Retinal pigment epithelial cell (primary cell): ENCODE results near the gene ADSS1.

Source experiments
- DNase-seq: peaks from one replicate; pipeline ENCODE4 v3.0.0-alpha.2; 2010; ENCODE audit warnings: low read depth
- H3K4me3 ChIP-seq: 2 replicates; pipeline ENCODE4 v1.5.1; 2011; ENCODE audit warnings: mild to moderate bottlenecking, low read length, control low read depth, moderate library complexity
- CTCF ChIP-seq: conservative IDR thresholded peaks from 2 replicates; pipeline ENCODE4 v1.5.1; 2011; ENCODE audit warnings: low read depth, low read length, control low read depth, inconsistent platforms

Gene ADSS1

GRCh38 chr14:104714681-104715080 lies 9.3 kb upstream of the ADSS1 start:
- no peak for DNase-seq
- no peak overlapping the region for H3K4me3 ChIP-seq
- no peak for TF ChIP-seq CTCF

- TF ChIP-seq CTCF, result no peak
- no peak overlapping the region for H3K4me3 ChIP-seq
- DNase-seq, result no peak
These were observed 8.6 kb upstream of the ADSS1 start for GRCh38 chr14:104715416-104715815.

GRCh38 chr14:104715871-104716270 lies 8.2 kb upstream of the ADSS1 start:
- TF ChIP-seq CTCF, result no peak
- no peak overlapping the region for H3K4me3 ChIP-seq
- no peak for DNase-seq

GRCh38 chr14:104717137-104717536 lies 6.9 kb upstream of the ADSS1 start:
- no peak overlapping the region for H3K4me3 ChIP-seq
- no peak for DNase-seq
- TF ChIP-seq CTCF, result no peak

- DNase-seq, result no peak
- no peak for TF ChIP-seq CTCF
- no peak overlapping the region for H3K4me3 ChIP-seq
These were observed 6.4 kb upstream of the ADSS1 start for GRCh38 chr14:104717646-104718045.

GRCh38 chr14:104718147-104718546 lies 5.9 kb upstream of the ADSS1 start:
- no peak overlapping the region for H3K4me3 ChIP-seq
- TF ChIP-seq CTCF, result no peak
- no peak for DNase-seq

- no peak for TF ChIP-seq CTCF
- DNase-seq, result no peak
- H3K4me3 ChIP-seq, result no peak overlapping the region
These were observed 5.2 kb upstream of the ADSS1 start for GRCh38 chr14:104718871-104719270.
